Measurements from ENCODE around the gene APIP.

DNA sequence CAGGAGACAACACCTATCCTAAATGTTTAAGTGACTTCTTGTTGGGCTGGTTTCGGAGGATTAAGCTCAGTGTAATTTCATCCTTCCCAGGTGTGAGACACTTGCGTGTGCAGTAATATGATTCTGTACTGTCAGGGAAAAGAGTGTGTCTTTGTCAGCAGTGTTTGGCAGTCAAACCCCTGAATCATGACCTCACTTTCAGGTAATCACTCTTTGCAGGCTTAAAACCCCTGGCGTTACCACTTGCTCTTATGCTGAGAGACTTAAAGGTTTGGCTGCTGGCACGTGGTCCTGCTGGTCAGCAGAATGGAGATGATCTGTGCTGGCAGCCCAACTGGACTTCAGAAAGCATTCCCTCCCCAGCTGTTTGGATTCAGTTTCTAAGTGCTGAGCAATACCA, 56.1 kb downstream of the APIP start:
- TF ChIP-seq, protein P1, sequence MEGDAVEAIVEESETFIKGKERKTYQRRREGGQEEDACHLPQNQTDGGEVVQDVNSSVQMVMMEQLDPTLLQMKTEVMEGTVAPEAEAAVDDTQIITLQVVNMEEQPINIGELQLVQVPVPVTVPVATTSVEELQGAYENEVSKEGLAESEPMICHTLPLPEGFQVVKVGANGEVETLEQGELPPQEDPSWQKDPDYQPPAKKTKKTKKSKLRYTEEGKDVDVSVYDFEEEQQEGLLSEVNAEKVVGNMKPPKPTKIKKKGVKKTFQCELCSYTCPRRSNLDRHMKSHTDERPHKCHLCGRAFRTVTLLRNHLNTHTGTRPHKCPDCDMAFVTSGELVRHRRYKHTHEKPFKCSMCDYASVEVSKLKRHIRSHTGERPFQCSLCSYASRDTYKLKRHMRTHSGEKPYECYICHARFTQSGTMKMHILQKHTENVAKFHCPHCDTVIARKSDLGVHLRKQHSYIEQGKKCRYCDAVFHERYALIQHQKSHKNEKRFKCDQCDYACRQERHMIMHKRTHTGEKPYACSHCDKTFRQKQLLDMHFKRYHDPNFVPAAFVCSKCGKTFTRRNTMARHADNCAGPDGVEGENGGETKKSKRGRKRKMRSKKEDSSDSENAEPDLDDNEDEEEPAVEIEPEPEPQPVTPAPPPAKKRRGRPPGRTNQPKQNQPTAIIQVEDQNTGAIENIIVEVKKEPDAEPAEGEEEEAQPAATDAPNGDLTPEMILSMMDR (IDR thresholded peaks at IDR 0.05; ENCODE audit: low read length), result no peak
- no peak for TF ChIP-seq EZH2 (optimal IDR thresholded peaks at IDR 0.05; ENCODE audit: low read depth, low read length)
